ENCODE measurements around the gene EXOC2. TPM values are rescaled to one million over a fixed set of nuclear protein-coding genes. Genes with fewer than 3 reads are reported as not detected.

EXOC2 gene
- total RNA-seq, 2 donors from 2014 or later = 28.1 to 35.0 TPM

- Histone ChIP-seq H3K4me1 (ENCODE audit: control insufficient read depth, insufficient read depth, low read length) (no peaks in the 10 kb centered on the region), H3K9ac (ENCODE audit: extremely low read depth, low read length, poor library complexity, severe bottlenecking) (no peak overlapping the region), H3K9me3 (ENCODE audit: control insufficient read depth, low read length) (no peaks in the 10 kb centered on the region), H3K36me3 (ENCODE audit: control insufficient read depth, insufficient read depth, low read length) (peaks cover 3% of the 10 kb centered on the region), H3K4me3 (ENCODE audit: low read length) (no peak overlapping the region), H3K27ac (ENCODE audit: low read depth, low read length) (no peak overlapping the region), H3K27me3 (ENCODE audit: control insufficient read depth, insufficient read depth, low read length, poor library complexity, severe bottlenecking) (no peaks in the 10 kb centered on the region)
- 97 to 100% methylated on average over 8 of the region's 8 CpGs for WGBS, 2 experiments (ENCODE audit: insufficient coverage in 1 of 2, insufficient read length in 1 of 2)
- no peak overlapping the region for H3K27ac Mint-ChIP-seq
- H3K27me3 Mint-ChIP-seq (ENCODE audit: insufficient read depth) = no peaks in the 10 kb centered on the region
- H3K9me3 Mint-ChIP-seq = no peaks in the 10 kb centered on the region
- H3K4me3 Mint-ChIP-seq = no peak overlapping the region
- no peaks in the 10 kb centered on the region for H3K4me1 Mint-ChIP-seq
- DNase-seq = no peak
- peaks cover 8% of the 10 kb centered on the region for H3K36me3 Mint-ChIP-seq (ENCODE audit: low read depth)
- no peak for TF ChIP-seq CTCF (conservative IDR thresholded peaks at IDR 0.05)
Measured at GRCh38 chr6:504446-504980, 188.4 kb downstream of the EXOC2 start.

- H3K4me3 ChIP-seq (ENCODE audit: low read length) = no peak overlapping the region
- no peaks in the 10 kb centered on the region for H3K27me3 ChIP-seq (ENCODE audit: control insufficient read depth, insufficient read depth, low read length, poor library complexity, severe bottlenecking)
- DNase-seq = no peak
- no peaks in the 10 kb centered on the region for H3K4me1 ChIP-seq (ENCODE audit: control insufficient read depth, insufficient read depth, low read length)
- Mint-ChIP-seq H3K27ac (no peak overlapping the region), H3K9me3 (no peaks in the 10 kb centered on the region), H3K4me3 (no peak overlapping the region), H3K27me3 (ENCODE audit: insufficient read depth) (no peaks in the 10 kb centered on the region), H3K4me1 (no peaks in the 10 kb centered on the region), H3K36me3 (ENCODE audit: low read depth) (peaks cover 8% of the 10 kb centered on the region)
- no peak overlapping the region for H3K27ac ChIP-seq (ENCODE audit: low read depth, low read length)
- TF ChIP-seq CTCF (conservative IDR thresholded peaks at IDR 0.05) = no peak
- no peak overlapping the region for H3K9ac ChIP-seq (ENCODE audit: extremely low read depth, low read length, poor library complexity, severe bottlenecking)
- no peaks in the 10 kb centered on the region for H3K9me3 ChIP-seq (ENCODE audit: control insufficient read depth, low read length)
- peaks cover 3% of the 10 kb centered on the region for H3K36me3 ChIP-seq (ENCODE audit: control insufficient read depth, insufficient read depth, low read length)
- 93 to 98% methylated on average over 19 to 32 of the region's 32 CpGs for WGBS, 2 experiments (ENCODE audit: insufficient coverage in 1 of 2, insufficient read length in 1 of 2)
Measured at GRCh38 chr6:503610-504362, 189.2 kb downstream of the EXOC2 start.

- no peak overlapping the region for H3K4me3 Mint-ChIP-seq
- 93 to 100% methylated on average over 1 to 7 of the region's 7 CpGs for WGBS, 2 experiments (ENCODE audit: insufficient coverage in 1 of 2, insufficient read length in 1 of 2)
- Histone ChIP-seq H3K27ac (ENCODE audit: low read depth, low read length) (no peak overlapping the region), H3K4me3 (ENCODE audit: low read length) (no peak overlapping the region), H3K36me3 (ENCODE audit: control insufficient read depth, insufficient read depth, low read length) (peaks cover 3% of the 10 kb centered on the region), H3K4me1 (ENCODE audit: control insufficient read depth, insufficient read depth, low read length) (no peaks in the 10 kb centered on the region), H3K9me3 (ENCODE audit: control insufficient read depth, low read length) (no peaks in the 10 kb centered on the region), H3K27me3 (ENCODE audit: control insufficient read depth, insufficient read depth, low read length, poor library complexity, severe bottlenecking) (no peaks in the 10 kb centered on the region), H3K9ac (ENCODE audit: extremely low read depth, low read length, poor library complexity, severe bottlenecking) (no peak overlapping the region)
- no peaks in the 10 kb centered on the region for H3K27me3 Mint-ChIP-seq (ENCODE audit: insufficient read depth)
- no peak for DNase-seq
- H3K9me3 Mint-ChIP-seq = no peaks in the 10 kb centered on the region
- no peak for TF ChIP-seq CTCF (conservative IDR thresholded peaks at IDR 0.05)
- H3K36me3 Mint-ChIP-seq (ENCODE audit: low read depth) = peaks cover 10% of the 10 kb centered on the region
- no peaks in the 10 kb centered on the region for H3K4me1 Mint-ChIP-seq
- H3K27ac Mint-ChIP-seq = no peak overlapping the region
Measured at GRCh38 chr6:502761-503160, 190.2 kb downstream of the EXOC2 start.

All from endodermal cell (in vitro differentiated cells).